ENCODE results near the gene HBZ.

The HBZ gene

GRCh38 chr16:180101-180675, 27.7 kb downstream of the HBZ start, which contains the start of gene HBQ1:
TSS of gene HBQ1 (plus strand) at chr16:180459. CDS start at chr16:180487, 28 bp downstream.
- Histone ChIP-seq H3K9me3 (replicated peaks; ENCODE audit: insufficient read depth, low read length) (no peaks in the 10 kb centered on the region), H3K4me3 (ENCODE audit: low read length) (peak within 1 kb of the TSS; percentile 47), H3K27me3 (replicated peaks; ENCODE audit: insufficient read depth, low read length) (peaks cover 27% of the 10 kb centered on the region), H3K9me2 (replicated peaks; ENCODE audit: insufficient read depth, low read length) (no peaks in the 10 kb centered on the region), H3K4me2 (ENCODE audit: low read depth, low read length) (peak within 1 kb of the TSS; percentile 93), H3K36me3 (replicated peaks; ENCODE audit: insufficient read depth, low read length) (no peaks in the 10 kb centered on the region), H4K20me1 (ENCODE audit: insufficient read depth, low read length) (no peaks in the 10 kb centered on the region), H3K79me2 (ENCODE audit: low read length) (no peaks in the 10 kb centered on the region), H3K27ac (ENCODE audit: low read length) (no peak within 1 kb of the TSS), H3F3A (ENCODE audit: insufficient read depth, low read length) (no peaks in the 10 kb centered on the region), H3K9ac (ENCODE audit: low read length) (peak within 1 kb of the TSS; percentile 22; the same call in 1 of the 2 replicates), H2AFZ (ENCODE audit: low read length) (peak within 1 kb of the TSS; percentile 49), H3K4me1 (ENCODE audit: low read length) (0 out of 2 replicates have a peak, but pooled peaks cover 6% of the 10 kb centered on the region)
- TF ChIP-seq EZH2 (optimal IDR thresholded peaks at IDR 0.05; ENCODE audit: low read depth, low read length) = no peak
- TF ChIP-seq EZH2phosphoT487 (IDR thresholded peaks at IDR 0.05; ENCODE audit: low read length) = no peak
- no peak for TF ChIP-seq CTCF (IDR thresholded peaks at IDR 0.05; ENCODE audit: low read length)
- no peak for DNase-seq

- peak overlapping the region; percentile 47 for H3K4me3 ChIP-seq (ENCODE audit: low read length)
- H3K9ac ChIP-seq (ENCODE audit: low read length) = peak overlapping the region; percentile 22; the same call in 1 of the 2 replicates
Measured at GRCh38 chr16:180681-181564, 28.5 kb downstream of the HBZ start.

GRCh38 chr16:181565-182021, 29.1 kb downstream of the HBZ start:
- no peak overlapping the region for H3K27ac ChIP-seq (ENCODE audit: low read length)
- H2AFZ ChIP-seq (ENCODE audit: low read length) = no peak overlapping the region
- H3K9ac ChIP-seq (ENCODE audit: low read length) = no peak overlapping the region
- peaks cover 27% of the 10 kb centered on the region for H3K27me3 ChIP-seq (replicated peaks; ENCODE audit: insufficient read depth, low read length)
- H3F3A ChIP-seq (ENCODE audit: insufficient read depth, low read length) = no peaks in the 10 kb centered on the region
- no peak for DNase-seq
- no peaks in the 10 kb centered on the region for H4K20me1 ChIP-seq (ENCODE audit: insufficient read depth, low read length)
- H3K4me2 ChIP-seq (ENCODE audit: low read depth, low read length) = peak overlapping the region; percentile 93; the same call in 1 of the 2 replicates
- H3K4me1 ChIP-seq (ENCODE audit: low read length) = 0 out of 2 replicates have a peak, but pooled peaks cover 6% of the 10 kb centered on the region
- no peaks in the 10 kb centered on the region for H3K79me2 ChIP-seq (ENCODE audit: low read length)
- H3K9me3 ChIP-seq (replicated peaks; ENCODE audit: insufficient read depth, low read length) = no peaks in the 10 kb centered on the region
- no peak overlapping the region for H3K4me3 ChIP-seq (ENCODE audit: low read length)
- no peaks in the 10 kb centered on the region for H3K36me3 ChIP-seq (replicated peaks; ENCODE audit: insufficient read depth, low read length)
- TF ChIP-seq CTCF (IDR thresholded peaks at IDR 0.05; ENCODE audit: low read length) = peak; percentile 88
- no peak for TF ChIP-seq EZH2phosphoT487 (IDR thresholded peaks at IDR 0.05; ENCODE audit: low read length)
- no peak for TF ChIP-seq EZH2 (optimal IDR thresholded peaks at IDR 0.05; ENCODE audit: low read depth, low read length)
- no peaks in the 10 kb centered on the region for H3K9me2 ChIP-seq (replicated peaks; ENCODE audit: insufficient read depth, low read length)

More at GRCh38 chr16:180681-181564, 28.5 kb downstream of the HBZ start:
- H3K9me3 ChIP-seq (replicated peaks; ENCODE audit: insufficient read depth, low read length) = no peaks in the 10 kb centered on the region
- peak overlapping the region; percentile 93 for H3K4me2 ChIP-seq (ENCODE audit: low read depth, low read length)
- DNase-seq = peak; percentile 83
- no peaks in the 10 kb centered on the region for H3K79me2 ChIP-seq (ENCODE audit: low read length)
- no peaks in the 10 kb centered on the region for H3K9me2 ChIP-seq (replicated peaks; ENCODE audit: insufficient read depth, low read length)
- peak overlapping the region; percentile 49 for H2AFZ ChIP-seq (ENCODE audit: low read length)
- TF ChIP-seq CTCF (IDR thresholded peaks at IDR 0.05; ENCODE audit: low read length) = no peak
- no peak for TF ChIP-seq EZH2 (optimal IDR thresholded peaks at IDR 0.05; ENCODE audit: low read depth, low read length)
- no peak for TF ChIP-seq EZH2phosphoT487 (IDR thresholded peaks at IDR 0.05; ENCODE audit: low read length)
- H3K4me1 ChIP-seq (ENCODE audit: low read length) = 0 out of 2 replicates have a peak, but pooled peaks cover 6% of the 10 kb centered on the region
- H3K27me3 ChIP-seq (replicated peaks; ENCODE audit: insufficient read depth, low read length) = peaks cover 27% of the 10 kb centered on the region
- H3K36me3 ChIP-seq (replicated peaks; ENCODE audit: insufficient read depth, low read length) = no peaks in the 10 kb centered on the region
- no peaks in the 10 kb centered on the region for H3F3A ChIP-seq (ENCODE audit: insufficient read depth, low read length)
- H4K20me1 ChIP-seq (ENCODE audit: insufficient read depth, low read length) = no peaks in the 10 kb centered on the region
- no peak overlapping the region for H3K27ac ChIP-seq (ENCODE audit: low read length)
